ENCODE measurements around the gene ZAR1L.

ZAR1L gene

DNA sequence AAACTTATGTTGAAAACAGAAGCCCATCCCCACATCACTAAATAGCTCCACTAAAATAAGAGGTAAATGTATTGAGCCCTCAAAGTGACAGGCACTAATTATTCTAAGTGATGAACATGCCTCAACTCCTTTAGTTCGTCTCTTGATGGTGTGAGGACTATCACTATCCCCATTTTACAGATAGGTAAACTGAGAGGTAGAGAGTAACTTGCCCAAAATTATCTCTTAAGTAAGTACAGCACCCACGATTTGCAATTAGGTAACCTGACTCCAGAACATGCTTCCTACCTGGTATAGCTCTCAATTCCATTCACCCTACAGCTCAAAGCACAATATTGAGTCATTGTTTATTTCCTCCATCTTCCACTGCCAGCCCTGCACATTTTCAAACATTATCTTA is 12.7 kb downstream of the ZAR1L start:
- DNase-seq (ENCODE audit: low read depth), result no peak
- TF ChIP-seq, protein P1, sequence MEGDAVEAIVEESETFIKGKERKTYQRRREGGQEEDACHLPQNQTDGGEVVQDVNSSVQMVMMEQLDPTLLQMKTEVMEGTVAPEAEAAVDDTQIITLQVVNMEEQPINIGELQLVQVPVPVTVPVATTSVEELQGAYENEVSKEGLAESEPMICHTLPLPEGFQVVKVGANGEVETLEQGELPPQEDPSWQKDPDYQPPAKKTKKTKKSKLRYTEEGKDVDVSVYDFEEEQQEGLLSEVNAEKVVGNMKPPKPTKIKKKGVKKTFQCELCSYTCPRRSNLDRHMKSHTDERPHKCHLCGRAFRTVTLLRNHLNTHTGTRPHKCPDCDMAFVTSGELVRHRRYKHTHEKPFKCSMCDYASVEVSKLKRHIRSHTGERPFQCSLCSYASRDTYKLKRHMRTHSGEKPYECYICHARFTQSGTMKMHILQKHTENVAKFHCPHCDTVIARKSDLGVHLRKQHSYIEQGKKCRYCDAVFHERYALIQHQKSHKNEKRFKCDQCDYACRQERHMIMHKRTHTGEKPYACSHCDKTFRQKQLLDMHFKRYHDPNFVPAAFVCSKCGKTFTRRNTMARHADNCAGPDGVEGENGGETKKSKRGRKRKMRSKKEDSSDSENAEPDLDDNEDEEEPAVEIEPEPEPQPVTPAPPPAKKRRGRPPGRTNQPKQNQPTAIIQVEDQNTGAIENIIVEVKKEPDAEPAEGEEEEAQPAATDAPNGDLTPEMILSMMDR (conservative IDR thresholded peaks at IDR 0.05; ENCODE audit: control insufficient read depth, insufficient read depth, low read depth, low read length), result no peak
- H3K4me3 ChIP-seq (ENCODE audit: control insufficient read depth, low read depth, low read length), result no peak overlapping the region

DNA sequence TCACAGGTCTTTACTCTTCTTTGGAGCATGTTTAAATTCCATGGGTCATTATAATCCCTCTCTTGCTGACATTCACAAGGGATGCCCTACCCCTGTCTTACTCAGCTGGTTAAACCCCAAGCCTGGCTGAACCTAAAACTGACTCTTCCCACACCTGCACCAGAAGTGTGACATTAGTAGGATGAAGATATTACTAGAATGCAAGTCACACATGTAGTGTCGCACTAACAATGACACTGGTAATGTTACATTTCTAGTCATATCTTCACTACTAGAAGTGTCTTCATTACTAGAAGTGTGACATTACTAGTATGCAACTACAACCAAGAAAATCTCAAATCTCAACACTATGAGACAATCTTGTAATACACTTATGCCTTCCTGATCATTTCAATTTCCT is 14.2 kb downstream of the ZAR1L start:
- no peak overlapping the region for H3K4me3 ChIP-seq (ENCODE audit: control insufficient read depth, low read depth, low read length)
- DNase-seq (ENCODE audit: low read depth), result no peak
- TF ChIP-seq, protein P1 (conservative IDR thresholded peaks at IDR 0.05; ENCODE audit: control insufficient read depth, insufficient read depth, low read depth, low read length), result no peak

- H3K4me3 ChIP-seq (ENCODE audit: control insufficient read depth, low read depth, low read length), result no peak overlapping the region
- TF ChIP-seq, protein P1 (conservative IDR thresholded peaks at IDR 0.05; ENCODE audit: control insufficient read depth, insufficient read depth, low read depth, low read length), result no peak
- no peak for DNase-seq (ENCODE audit: low read depth)
These were observed 14.8 kb downstream of the ZAR1L start for GRCh38 chr13:32300406-32300805.

- H3K4me3 ChIP-seq (ENCODE audit: control insufficient read depth, low read depth, low read length), result no peak overlapping the region
- no peak for DNase-seq (ENCODE audit: low read depth)
- TF ChIP-seq, protein P1 (conservative IDR thresholded peaks at IDR 0.05; ENCODE audit: control insufficient read depth, insufficient read depth, low read depth, low read length), result no peak
These were observed 15.3 kb downstream of the ZAR1L start for GRCh38 chr13:32299893-32300292.

DNA sequence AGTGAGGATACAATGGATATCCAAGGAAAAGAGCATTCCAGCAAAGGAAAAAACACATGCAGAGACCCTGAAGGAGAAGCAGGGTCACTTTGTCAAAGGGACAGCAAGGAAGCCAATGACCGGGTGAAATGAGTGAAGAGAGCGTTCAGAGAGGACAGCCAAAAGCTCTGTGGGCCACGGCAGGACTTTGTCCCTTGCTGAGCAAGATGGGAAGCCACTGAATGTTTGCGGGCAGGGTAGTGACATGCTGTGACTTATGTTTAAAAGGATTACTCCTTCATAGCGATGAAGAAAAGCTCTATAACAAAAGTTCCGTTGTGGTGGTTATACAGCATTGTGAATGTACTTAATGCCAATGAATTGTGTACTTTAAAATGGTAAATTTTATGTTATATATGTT is 16.5 kb downstream of the ZAR1L start:
- no peak for DNase-seq (ENCODE audit: low read depth)
- TF ChIP-seq, protein P1 (conservative IDR thresholded peaks at IDR 0.05; ENCODE audit: control insufficient read depth, insufficient read depth, low read depth, low read length), result no peak
- H3K4me3 ChIP-seq (ENCODE audit: control insufficient read depth, low read depth, low read length), result no peak overlapping the region

DNA sequence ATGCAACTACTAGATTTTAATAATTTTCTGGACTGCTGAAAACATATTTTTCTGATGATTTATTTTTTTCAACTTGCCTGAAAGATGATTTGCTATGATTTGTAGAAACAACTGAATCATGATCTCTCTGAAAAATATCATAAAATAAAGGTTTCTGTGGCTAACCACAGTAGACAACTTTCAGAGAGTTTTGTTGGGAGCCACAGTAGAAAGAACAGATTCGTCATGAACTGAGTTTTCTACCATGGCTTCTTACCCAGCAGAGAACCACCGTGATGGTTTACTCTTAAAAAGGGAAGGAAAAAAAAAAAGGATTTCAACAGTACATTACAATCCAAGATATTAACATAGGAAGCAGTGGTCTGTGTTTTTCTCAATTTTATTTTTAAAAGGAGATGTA is 18.0 kb downstream of the ZAR1L start:
- H3K4me3 ChIP-seq (ENCODE audit: control insufficient read depth, low read depth, low read length), result no peak overlapping the region
- DNase-seq (ENCODE audit: low read depth), result no peak
- TF ChIP-seq, protein P1 (conservative IDR thresholded peaks at IDR 0.05; ENCODE audit: control insufficient read depth, insufficient read depth, low read depth, low read length), result no peak

DNA sequence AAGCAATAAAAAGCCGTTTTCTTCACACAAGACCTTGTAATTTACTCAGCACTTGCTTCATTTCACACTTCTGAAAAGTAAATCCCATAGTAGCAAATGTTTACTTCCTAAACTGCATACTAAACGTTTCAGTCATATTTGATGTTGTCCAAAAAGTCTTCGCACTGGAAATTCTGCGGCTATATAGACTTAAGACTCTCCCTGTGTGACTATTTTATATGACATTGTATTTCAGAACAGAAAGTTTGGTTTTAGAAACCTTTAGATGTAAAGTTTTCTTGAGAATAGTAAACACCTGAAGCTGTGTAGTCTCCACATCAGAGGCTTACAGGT is 29.6 kb downstream of the ZAR1L start:
- no peak for DNase-seq (ENCODE audit: low read depth)
- TF ChIP-seq, protein P1 (conservative IDR thresholded peaks at IDR 0.05; ENCODE audit: control insufficient read depth, insufficient read depth, low read depth, low read length), result no peak

More for the DNA sequence above, 29.6 kb downstream of the ZAR1L start:
- no peak overlapping the region for H3K4me3 ChIP-seq (ENCODE audit: control insufficient read depth, low read depth, low read length)
